ENCODE measurements around the gene SERPINA1. TPM values are rescaled to one million over a fixed set of nuclear protein-coding genes. Genes with fewer than 3 reads are reported as not detected.

Gene SERPINA1
- polyA plus RNA-seq (2011; rRNA removed), result 1.7 and 1.9 TPM in 2 replicates
- polyA minus RNA-seq (2011; rRNA and poly(A)+ RNA removed), result 0.87 and 0.92 TPM in 2 replicates

DNA sequence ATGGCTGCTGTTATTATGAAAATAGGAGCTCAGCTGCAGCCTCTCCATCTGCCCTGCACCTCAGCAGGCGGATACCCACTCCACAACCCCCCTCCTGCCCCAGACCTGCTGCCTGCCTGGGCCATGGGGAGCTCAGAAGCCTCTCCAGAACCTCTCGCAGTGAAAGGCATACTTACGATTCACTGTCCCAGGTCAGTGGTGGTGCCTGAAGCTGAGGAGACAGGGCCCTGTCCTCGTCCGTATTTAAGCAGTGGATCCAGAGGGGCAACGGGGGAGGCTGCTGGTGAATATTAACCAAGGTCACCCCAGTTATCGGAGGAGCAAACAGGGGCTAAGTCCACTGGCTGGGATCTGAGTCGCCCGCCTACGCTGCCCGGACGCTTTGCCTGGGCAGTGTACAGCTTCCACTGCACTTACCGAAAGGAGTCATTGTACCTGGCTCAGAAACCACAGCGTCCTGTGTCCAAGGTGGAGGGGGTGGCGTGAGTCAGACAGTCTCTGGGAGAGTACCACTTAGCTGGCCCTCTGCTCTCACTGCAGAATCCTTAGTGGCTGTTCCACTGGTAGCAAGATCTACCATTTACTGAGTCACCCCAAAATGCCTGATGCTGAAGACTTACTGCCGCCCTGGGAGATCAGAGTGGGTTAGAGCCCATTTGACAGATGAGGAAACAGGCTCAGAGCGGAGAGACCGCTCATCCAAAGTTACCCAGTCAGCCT lies at the start of gene SERPINA1:
Gene SERPINA1 (minus strand): TSS at position 219 of the 720 bp plus-strand sequence. CDS start 5,365 bp downstream, outside the sequence.
- no peaks in the 10 kb centered on the region for H3K9me3 ChIP-seq (ENCODE audit: control insufficient read depth, insufficient read depth, low read length)
- H3K27ac ChIP-seq (ENCODE audit: low read depth, low read length), result no peak within 1 kb of the TSS
- ChIA-PET CTCF (no interaction called here), POLR2A (no interaction called here)
- TF ChIP-seq, protein P1, sequence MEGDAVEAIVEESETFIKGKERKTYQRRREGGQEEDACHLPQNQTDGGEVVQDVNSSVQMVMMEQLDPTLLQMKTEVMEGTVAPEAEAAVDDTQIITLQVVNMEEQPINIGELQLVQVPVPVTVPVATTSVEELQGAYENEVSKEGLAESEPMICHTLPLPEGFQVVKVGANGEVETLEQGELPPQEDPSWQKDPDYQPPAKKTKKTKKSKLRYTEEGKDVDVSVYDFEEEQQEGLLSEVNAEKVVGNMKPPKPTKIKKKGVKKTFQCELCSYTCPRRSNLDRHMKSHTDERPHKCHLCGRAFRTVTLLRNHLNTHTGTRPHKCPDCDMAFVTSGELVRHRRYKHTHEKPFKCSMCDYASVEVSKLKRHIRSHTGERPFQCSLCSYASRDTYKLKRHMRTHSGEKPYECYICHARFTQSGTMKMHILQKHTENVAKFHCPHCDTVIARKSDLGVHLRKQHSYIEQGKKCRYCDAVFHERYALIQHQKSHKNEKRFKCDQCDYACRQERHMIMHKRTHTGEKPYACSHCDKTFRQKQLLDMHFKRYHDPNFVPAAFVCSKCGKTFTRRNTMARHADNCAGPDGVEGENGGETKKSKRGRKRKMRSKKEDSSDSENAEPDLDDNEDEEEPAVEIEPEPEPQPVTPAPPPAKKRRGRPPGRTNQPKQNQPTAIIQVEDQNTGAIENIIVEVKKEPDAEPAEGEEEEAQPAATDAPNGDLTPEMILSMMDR (IDR thresholded peaks at IDR 0.05; ENCODE audit: low read depth, low read length), result no peak
- no peak within 1 kb of the TSS for H3K4me3 ChIP-seq (ENCODE audit: low read depth, low read length)
- no peaks in the 10 kb centered on the region for H3K27me3 ChIP-seq (ENCODE audit: control insufficient read depth, insufficient read depth, low read length)
- DNase-seq (ENCODE audit: low read depth, low spot score), result no peak

DNA sequence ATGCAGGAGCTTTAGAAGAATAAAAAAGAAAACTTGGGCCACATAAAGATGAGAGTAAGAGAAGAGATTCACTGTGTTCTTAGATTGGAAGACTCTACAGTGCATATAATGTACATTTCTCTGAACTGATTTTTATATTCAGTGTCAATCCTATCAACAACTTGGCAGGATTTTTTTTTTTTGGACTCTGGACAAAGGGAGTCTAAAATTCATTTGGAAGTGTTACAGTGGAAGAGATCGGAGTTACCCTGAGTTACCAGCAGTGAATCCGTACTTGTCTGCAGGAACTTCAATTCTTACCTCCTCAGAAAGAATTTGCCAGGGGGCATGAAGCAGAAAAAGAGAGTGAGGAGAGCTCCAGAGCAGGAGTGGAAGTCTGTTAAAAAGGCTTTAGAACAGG lies 40.2 kb upstream of the SERPINA1 start:
- Histone ChIP-seq H3K9me3 (ENCODE audit: control insufficient read depth, insufficient read depth, low read length) (no peaks in the 10 kb centered on the region), H3K4me3 (ENCODE audit: low read depth, low read length) (no peak overlapping the region), H3K27ac (ENCODE audit: low read depth, low read length) (no peak overlapping the region), H3K27me3 (ENCODE audit: control insufficient read depth, insufficient read depth, low read length) (peaks cover 14% of the 10 kb centered on the region)
- TF ChIP-seq, protein P1 (IDR thresholded peaks at IDR 0.05; ENCODE audit: low read depth, low read length), result no peak
- CTCF ChIA-PET, result interaction anchor here (0.9 kb wide), 1 partner anchor 57 kb away, joined by 5 read pairs; no protein-coding TSS in a partner anchor
- POLR2A ChIA-PET, result no interaction called here
- no peak for DNase-seq (ENCODE audit: low read depth, low spot score)

- no peak overlapping the region for H3K27ac ChIP-seq (ENCODE audit: low read depth, low read length)
- ChIA-PET POLR2A (no interaction called here), CTCF (interaction anchor here (0.9 to 1.2 kb wide), 2 partner anchors 60 to 112 kb away, joined by 3 to 6 read pairs; no protein-coding TSS in a partner anchor)
- TF ChIP-seq, protein P1 (IDR thresholded peaks at IDR 0.05; ENCODE audit: low read depth, low read length), result no peak
- peaks cover 14% of the 10 kb centered on the region for H3K27me3 ChIP-seq (ENCODE audit: control insufficient read depth, insufficient read depth, low read length)
- H3K9me3 ChIP-seq (ENCODE audit: control insufficient read depth, insufficient read depth, low read length), result no peaks in the 10 kb centered on the region
- no peak overlapping the region for H3K4me3 ChIP-seq (ENCODE audit: low read depth, low read length)
- DNase-seq (ENCODE audit: low read depth, low spot score), result no peak
These were observed 38.7 kb upstream of the SERPINA1 start for GRCh38 chr14:94427016-94427613.

DNA sequence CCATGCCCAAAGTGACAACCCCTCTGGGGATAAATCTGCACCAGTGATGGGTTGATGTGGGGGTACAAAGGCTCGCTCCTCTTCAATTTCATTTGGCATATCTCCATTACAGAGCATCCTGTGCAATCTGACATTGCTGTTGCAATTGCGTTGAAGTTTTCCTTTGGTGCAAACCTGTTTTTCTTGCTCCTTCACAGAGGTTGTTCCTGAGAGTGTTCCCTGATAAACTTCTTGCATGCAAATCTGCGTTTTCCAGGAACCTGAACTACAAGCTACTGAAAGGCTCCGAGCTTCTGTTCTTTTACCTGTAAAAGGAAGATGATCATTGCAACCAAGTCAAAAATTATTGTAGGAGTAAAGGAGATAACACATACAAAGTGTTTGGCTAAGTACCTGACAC lies 38.1 kb upstream of the SERPINA1 start:
- DNase-seq (ENCODE audit: low read depth, low spot score), result no peak
- Histone ChIP-seq H3K4me3 (ENCODE audit: low read depth, low read length) (no peak overlapping the region), H3K27ac (ENCODE audit: low read depth, low read length) (no peak overlapping the region), H3K9me3 (ENCODE audit: control insufficient read depth, insufficient read depth, low read length) (no peaks in the 10 kb centered on the region), H3K27me3 (ENCODE audit: control insufficient read depth, insufficient read depth, low read length) (peaks cover 14% of the 10 kb centered on the region)
- ChIA-PET CTCF (interaction anchor here (0.9 to 1.2 kb wide), 2 partner anchors 60 to 113 kb away, joined by 3 to 6 read pairs; no protein-coding TSS in a partner anchor), POLR2A (no interaction called here)
- TF ChIP-seq, protein P1 (IDR thresholded peaks at IDR 0.05; ENCODE audit: low read depth, low read length), result no peak

- CTCF ChIA-PET, result interaction anchor here (1.2 kb wide), 3 partner anchors 9 to 125 kb away, joined by 5 to 6 read pairs (median 6); no protein-coding TSS in a partner anchor
- Histone ChIP-seq H3K27me3 (ENCODE audit: control insufficient read depth, insufficient read depth, low read length) (peaks cover 14% of the 10 kb centered on the region), H3K27ac (ENCODE audit: low read depth, low read length) (no peak overlapping the region), H3K4me3 (ENCODE audit: low read depth, low read length) (no peak overlapping the region), H3K9me3 (ENCODE audit: control insufficient read depth, insufficient read depth, low read length) (no peaks in the 10 kb centered on the region)
- no peak for DNase-seq (ENCODE audit: low read depth, low spot score)
- POLR2A ChIA-PET, result no interaction called here
- TF ChIP-seq, protein P1 (IDR thresholded peaks at IDR 0.05; ENCODE audit: low read depth, low read length), result no peak
These were observed 36.0 kb upstream of the SERPINA1 start for GRCh38 chr14:94424371-94424770.
